HG03378 (cell line): ENCODE measurements around the gene APPL2.

Source experiments
- ATAC-seq: cut with Tn5 transposase; IDR thresholded peaks from one replicate; pipeline ENCODE4 v1.9.1; 2021; ENCODE audit warnings: mild to moderate bottlenecking, moderate library complexity; ENCODE audit not compliant: unreplicated experiment

APPL2 gene

DNA sequence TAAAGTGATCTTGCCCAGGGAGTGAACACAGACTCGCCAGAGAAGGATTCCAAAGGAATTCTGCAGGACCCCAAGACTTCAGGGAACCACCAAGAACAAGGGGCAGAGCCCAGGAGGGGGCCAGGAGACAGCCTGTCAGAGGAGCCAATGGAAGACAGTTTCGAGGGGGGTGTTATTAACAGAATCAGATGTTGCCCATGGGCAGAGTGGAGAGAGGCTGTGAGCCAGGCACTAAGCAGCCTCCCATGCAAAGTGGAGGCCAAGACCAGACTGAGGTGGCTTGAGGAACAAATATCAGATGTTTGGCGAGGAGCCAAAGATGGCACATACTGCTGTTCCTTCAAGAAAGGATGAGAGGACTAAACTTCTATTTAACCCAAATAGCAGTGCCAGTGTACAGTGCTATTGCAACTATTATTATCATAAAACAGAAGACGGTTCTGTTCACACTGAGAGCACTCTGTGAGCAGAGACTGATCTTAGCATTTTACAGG lies 12.6 kb downstream of the APPL2 start:
- no peak for ATAC-seq

DNA sequence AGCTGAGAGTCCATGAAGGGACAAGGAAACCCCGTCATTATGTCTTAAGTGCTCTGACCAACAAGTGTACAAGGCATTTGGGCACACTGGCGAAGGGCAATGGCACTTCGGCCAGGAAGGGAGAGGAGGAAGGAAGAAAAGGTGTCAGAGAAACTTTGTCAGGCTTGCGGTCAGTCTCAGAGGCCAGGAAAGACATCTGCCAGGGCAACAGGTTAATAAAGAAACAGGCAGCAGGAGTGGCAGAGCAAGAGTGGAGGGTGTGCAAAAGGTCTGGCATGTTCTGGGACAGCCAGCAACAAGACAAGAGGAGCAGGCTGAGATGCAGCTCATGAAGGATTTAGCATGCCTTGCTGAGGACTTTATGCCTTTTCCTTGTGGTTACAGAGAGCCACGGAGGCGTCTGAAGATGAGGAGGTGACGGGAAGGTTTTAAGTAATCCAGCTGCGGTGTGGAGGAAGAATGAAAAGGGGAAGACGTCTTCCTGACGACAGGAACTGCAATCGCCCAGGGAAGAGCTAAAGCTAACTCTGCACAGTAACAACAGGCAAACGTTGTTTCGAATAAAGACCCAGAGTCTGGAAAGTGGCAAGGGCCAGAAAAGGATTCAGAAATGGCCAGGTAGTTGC lies 13.1 kb downstream of the APPL2 start:
- ATAC-seq, result no peak

DNA sequence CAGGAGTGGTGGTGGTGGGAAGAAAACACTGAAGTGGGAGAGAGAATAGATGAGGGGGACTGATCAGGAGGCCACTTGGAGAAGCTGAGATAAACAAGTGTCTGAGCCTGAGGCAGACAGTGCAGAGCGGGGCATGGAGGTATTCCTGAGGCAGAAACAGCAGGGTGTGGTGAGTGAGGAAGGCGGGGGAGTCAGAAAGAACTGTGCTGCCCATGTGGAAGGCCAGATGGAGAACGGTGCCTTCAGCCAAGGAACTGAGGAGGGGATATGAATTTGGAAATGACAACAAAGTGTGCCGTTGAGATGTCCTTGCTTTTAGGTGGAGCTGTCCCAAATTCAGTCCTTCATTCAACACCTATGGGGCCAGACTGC lies 13.7 kb downstream of the APPL2 start:
- no peak for ATAC-seq

DNA sequence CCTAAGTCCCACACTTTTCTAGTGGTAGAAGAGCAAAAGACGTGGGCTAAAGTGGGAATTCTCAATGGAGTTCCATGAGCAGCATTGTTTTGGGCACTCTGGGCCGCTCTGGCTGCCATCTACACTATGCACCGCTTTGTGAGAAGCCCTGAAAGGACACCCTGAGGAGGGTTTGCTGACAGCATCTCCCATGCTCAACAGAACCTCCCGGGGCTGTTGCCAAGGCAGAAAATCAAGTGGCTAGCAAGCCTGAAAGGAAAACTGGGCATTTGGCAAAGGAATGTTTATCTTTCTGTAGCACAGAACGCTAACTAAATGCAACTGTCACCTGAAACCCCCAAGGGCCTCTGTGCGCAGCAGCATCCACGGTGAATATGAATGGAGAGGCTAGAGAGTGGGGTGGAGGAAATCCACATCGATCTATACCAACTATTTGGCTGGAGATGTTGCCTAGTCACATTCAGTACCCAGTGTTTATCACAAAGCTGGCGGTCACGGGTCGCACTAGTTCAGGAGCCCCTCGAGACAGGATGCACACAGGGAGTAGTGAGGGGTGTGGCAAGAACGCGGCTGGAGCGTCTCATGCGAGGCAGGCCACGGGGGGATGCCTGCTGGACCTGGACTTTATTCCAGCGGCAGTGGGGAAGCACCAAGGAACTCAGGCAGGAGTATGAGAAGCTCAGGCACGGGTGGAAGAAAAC lies 14.2 kb downstream of the APPL2 start:
- ATAC-seq, result no peak

DNA sequence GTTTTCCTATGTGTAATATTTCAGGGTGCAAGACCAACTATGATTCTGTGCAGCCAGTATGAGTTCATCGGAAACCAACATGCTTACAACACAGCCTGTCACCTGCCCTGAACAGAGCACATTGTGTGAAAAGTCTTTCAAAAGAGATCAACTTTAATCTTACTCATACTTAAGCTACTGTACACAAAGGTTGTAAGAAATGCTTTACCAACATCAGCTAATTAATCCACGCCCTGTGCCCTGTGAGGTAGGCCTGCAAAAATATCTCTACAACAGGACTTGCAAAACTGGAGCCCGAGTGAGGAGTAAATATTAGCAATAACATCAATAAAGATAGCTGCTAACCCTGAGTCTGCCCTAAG lies 15.1 kb downstream of the APPL2 start:
- ATAC-seq, result no peak

DNA sequence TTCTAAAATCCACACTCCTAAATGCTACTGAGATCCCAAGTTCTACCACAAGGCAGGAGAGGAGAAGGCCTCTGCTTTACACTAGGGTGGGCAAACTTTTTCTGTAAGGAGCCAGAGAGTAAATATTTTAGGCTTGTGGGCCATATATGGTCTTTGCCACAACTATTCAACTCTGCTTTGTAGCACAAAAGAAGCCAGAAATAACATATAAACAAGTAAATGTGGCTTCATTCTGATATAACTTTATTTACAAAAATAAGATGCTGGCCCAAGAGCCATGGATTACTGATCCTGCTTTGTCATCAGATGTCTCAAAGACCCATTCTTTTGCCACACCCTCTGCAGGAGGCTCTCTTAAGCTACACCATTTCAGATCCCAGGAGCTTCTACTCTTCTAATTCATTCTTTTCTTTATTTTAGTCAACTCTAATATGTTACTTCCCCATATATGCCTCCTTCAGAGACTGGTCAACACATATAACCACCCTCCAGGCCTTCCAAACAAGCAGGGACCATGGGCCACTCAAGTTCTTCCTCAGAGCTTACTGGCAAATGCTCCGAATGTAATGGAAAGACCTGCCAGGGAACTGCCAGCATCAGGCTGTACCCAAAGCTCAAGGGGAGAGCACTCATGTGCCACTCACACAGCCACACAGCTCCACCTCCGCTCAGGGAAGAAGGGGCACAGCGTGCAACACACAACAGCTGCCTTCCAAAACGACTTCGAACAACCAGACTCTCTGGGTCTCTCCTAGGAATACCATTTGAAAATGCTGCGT lies 15.6 kb downstream of the APPL2 start:
- ATAC-seq, result no peak

DNA sequence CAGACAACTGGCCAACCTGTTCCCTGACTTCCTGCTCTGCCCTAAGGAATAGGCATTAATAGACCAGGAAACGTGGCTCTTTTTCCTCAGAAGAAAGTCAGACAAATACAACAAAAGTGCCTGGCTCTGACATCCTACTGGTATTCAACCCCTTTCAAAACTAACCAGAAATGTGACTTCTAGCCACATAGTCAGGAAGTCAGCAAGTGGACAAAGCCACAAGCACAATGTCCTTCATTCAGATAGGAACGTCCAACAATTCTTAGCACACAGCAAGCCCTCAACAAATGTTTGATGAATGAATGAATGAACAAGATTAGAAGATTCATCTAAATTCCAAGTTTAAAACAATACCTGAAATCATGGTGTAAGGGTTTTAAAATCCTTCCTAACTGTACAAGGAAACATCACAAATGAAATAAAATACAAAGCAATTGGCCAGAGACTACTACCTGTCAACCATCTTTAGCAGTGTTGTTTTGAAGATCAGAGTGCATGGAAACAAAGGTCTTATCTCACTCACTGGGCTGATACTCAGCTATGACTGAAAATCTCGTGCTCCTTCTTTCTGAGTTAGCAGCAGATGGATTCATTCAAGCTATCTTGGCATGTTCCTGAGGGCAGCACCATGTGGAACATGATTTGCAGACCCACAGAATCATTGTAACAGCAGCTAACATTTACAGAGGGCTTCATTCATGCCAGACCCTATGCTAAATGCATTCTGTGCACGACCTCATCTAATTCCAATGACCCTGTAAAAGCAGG lies 16.5 kb downstream of the APPL2 start:
- no peak for ATAC-seq

DNA sequence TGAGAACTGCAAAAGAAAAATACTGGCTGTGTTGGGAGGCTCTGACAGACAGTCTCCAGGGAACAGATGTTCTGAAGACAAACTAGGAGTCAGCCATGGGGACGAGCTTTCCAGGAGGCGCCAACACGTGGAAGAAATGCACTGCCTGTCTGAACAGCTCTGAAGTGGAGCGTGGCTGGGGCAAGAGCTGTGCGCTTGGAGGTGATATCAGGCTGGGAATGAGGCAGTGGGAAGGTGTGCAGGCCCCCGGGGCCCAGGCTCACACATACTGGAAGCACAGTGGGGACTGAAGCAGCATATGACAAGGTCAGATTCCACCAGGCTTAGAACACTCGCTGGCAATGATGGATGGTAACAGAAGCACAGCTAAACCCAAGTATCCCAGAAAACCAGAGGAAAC lies 17.5 kb downstream of the APPL2 start:
- no peak for ATAC-seq

DNA sequence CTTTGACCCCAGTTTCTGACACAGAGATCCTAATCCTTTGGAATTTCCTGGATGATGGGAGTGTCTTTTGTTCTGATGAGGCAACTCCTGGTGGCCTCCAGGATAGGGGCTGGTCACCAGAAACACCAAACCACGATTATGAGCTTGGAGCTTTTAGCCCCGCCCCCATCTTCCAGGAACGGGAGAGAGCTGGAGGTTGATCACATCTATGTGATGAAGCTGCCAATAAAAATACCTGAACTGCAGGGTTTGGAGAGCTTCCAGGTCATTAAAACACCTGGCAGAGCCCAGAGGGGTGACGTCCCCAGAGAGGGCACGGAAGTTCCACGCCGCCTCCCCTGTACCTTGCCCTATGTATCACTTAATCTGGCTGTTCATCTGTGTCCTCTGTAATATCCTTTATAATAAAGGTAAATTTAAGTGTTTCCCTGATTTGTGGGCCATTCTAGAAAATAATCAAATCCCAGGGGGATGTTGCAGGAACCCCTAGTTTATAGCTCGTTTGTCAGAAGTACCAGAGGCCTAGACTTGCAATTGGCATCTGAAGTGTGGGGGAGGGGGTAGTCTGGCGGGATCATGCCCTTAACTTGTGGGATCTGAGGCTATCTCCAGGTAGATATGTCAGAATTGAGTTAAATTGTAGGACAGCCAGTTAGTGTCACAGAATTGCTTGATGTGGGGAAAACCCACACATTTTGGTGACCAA lies 21.2 kb downstream of the APPL2 start:
- no peak for ATAC-seq

DNA sequence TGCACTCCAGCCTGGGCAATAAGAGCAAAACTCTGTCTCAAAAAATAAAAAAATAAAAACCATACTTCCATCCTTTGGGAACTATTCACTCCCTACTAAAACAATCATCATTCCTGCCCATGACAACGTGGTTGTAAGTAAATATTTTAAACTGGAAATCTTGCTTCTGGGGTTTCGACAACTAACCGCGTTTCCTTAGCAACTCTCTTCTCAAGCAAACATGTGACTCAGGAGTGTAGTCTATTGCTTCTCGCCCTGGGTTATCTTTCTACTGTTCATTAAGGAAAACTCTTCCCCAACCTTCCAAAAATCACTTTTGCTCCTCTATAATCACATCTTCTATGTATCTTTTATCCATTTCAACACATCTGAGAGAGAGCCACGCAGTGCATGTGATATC lies 21.8 kb downstream of the APPL2 start:
- ATAC-seq, result no peak

DNA sequence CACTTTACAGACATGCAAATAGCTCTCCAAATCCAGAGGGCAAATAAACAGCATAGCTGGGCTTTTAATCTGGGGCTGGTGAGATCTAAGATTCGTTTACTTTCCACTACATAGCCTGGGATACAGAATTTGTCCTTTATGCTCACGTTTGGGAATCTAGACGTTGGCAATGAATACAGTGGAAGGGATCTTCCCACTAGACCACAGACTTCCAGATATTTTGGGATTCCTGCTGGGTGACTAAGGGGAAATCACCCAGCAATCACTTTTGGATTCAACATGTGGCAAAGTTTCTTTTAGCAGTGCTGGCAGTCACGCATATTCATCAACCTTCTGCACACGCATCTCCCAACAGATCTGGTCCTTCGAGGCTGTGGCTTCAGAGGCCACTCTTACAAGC lies 23.5 kb downstream of the APPL2 start:
- no peak for ATAC-seq

DNA sequence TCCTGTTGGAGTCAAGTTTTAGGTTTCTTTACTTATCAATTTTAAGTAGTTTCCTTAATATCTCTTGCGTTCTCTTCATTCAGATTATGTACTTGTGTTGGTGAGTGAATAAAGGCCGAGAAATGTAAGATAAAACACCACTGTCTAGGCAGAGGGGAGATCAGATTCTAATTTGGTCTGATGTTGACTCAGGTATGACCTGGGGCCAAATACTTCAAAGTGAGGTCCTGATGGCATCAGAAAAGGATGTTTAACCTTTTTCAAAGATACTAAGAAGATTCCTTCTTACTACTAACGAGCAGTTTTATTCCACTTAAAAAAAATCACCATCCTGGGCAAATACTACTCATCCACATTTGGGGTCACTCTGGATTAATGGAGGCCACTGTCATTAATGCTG lies 26.9 kb downstream of the APPL2 start:
- no peak for ATAC-seq

DNA sequence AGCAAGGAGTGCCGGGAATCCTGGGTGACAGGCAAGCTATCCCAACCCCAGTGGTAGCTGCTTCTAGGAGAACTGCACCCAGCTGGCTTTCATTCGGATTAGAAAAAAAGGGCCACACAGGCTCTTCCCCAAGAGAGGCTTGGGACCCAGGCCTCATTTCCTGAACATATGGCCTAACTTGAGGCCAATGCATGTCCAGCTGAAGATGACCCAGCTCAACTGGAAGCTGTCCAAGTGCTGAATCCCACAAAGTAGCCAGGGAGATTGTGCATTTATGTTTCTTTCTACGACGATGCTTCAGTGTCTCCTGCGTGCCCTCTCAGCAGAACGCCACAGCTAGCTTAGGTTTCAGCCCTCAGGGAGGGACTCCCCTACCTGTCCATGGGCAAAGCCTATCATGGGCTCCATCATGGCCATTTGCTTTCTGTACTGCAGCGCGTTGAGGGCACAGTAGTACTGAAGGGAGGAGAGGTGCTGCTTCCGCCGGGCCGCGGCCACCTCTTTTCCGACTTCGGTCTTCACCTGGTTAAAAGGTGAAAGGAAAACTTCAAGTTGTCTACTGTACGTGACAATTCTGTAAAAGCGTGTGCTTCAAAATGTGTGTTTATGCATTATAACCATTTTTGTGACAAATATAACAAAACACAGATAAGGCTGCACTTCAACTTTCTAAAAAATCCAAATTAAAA lies 29.1 kb downstream of the APPL2 start:
- ATAC-seq, result no peak

DNA sequence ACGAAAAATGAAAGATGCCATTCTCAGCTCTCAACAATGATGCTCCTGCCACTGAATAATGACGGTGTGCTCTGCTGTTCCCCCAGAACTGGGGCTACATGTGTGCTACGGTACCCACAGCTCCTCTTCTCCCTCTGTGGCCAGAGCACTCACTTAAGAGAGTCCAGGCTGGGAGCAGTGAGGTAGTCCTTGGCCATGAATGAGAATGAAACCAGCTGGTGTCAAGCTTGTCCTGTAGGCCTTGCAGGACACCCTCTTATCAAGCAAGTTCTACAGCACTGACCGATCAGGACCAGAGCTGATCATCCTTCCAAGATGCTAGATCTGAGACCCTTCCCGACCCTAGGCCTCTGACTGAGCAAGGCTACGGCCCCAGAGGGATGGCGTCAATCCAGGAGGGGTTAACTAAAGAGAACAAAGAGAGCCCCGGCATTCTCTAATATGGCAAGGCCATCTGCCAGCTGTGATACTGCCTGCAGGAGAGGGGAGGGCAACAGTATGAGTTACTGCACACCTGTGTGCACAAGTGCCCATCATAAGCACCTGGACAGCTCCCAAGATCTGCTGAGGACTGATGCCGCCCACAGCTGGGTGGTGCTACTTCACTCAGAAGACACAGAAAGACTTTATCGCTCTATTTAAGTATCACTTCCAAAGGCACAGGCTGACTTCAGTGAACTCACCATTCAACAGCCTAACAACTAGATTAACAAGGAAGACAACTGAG lies 30.5 kb downstream of the APPL2 start:
- ATAC-seq, result no peak

DNA sequence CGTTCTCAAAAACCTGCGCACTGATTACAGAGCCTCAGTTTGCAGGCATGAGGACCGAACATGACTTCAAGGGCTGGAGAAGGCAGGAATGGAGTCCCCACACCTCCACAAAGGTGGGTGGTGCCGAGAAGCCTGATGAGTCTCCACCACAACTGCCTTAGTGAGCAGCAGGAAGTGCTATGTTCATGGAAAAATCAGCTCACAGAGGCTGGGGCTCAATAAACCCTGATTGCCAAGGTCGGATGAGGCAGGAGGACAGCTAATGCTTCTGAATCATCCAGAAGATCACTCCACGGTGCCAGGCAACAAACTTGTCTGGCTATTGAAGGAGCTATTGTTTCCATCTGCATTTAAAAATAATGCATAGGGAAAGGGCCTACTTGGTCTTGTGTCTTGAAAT lies 31.1 kb downstream of the APPL2 start:
- ATAC-seq, result no peak

DNA sequence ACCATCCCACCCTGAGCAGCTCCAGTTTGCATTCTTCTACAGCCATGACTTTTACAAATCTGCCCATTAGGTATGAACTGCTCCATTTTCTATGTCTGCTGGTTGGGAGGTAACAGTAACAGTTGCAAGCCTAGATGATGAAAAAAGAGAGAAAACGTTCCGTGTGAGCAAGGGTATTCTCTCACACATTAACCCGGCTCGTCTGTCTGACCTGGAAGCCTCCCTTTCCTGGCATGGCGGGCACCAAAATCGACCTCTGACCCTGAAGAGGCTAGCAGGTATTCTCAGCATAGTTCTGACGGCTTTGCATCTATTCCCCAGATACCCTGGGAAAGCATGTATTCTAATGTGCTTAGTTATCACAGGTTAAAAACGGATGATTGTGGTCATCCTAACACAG lies 31.8 kb downstream of the APPL2 start:
- no peak for ATAC-seq

DNA sequence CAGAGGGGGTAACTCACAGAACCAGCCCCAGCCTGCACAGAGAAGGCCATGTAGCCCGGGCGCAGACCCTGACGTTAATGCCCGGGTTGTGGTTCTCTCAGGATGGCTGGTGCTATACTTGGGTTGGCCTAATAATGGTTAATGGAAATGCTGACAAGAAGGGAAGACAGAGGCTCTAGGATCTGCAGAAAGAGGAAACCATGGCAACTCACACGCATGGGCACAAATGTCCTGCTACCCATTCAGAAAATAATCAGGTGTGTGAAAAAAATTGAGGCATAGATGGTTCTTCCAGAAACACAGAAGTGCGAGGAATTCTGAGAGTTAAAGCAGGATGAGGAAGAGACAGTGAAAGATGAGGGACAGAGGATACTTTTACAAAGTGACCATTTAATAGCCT lies 33.8 kb downstream of the APPL2 start:
- ATAC-seq, result no peak

DNA sequence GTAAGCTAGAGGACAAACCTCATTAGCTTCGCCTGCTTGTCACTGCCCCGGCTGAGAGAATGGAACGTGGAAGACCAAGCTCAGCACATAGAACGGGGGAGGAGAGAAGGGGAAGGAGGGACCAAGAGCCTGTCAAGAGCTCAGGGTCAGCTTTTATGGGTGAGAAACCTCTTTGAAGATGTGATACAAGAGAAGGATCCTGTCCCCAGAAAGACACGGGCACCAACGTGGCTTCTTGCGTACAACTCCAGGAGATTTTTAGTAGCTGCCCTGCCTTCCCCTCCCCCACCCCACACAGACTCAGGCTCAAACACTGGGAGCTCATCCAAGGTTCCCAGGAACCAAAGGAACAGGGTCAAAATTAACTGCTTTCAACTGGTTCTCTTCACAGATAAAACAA lies 34.7 kb downstream of the APPL2 start:
- ATAC-seq, result no peak

DNA sequence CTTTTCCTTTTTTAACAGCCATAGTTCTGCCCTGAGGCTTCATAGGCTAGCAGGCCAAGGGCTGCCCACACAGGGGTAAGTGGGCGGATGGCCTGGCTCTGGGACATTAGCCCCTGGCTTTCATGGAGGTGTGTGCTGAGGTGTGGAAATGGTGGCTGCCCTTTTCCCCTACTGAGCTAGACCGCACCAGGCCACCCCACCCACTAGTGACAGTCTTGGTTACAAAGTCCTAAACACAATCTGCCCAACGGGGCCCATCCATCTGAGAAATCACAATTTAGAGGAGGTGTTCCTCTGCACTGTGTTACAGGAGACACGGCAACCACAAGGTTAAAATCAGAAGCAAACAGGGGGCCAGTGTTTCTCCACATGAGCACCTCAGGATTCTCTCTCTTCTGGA lies 35.6 kb downstream of the APPL2 start:
- no peak for ATAC-seq

DNA sequence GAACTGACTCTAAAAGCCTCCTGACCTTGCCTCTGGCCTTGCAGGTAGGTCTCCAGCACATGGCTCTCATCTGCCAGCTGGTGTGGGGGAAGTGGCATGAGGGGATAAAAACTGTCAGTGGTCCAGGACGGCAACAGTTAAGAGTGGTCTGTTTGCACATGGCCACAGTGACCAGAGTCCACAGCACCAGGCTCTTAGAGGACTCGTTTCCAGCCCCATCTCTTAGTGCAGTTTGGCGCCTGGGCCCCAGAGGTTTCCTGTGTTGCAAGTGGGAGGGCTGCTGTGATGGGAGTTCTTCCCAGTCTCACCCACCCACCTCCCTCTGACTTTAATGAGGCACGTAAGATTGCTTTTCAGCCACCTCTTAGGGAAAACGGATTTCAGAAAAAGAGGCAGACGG lies 37.0 kb downstream of the APPL2 start:
- ATAC-seq, result no peak
